ENCODE data around the gene MEGF6.

Gene MEGF6

DNA sequence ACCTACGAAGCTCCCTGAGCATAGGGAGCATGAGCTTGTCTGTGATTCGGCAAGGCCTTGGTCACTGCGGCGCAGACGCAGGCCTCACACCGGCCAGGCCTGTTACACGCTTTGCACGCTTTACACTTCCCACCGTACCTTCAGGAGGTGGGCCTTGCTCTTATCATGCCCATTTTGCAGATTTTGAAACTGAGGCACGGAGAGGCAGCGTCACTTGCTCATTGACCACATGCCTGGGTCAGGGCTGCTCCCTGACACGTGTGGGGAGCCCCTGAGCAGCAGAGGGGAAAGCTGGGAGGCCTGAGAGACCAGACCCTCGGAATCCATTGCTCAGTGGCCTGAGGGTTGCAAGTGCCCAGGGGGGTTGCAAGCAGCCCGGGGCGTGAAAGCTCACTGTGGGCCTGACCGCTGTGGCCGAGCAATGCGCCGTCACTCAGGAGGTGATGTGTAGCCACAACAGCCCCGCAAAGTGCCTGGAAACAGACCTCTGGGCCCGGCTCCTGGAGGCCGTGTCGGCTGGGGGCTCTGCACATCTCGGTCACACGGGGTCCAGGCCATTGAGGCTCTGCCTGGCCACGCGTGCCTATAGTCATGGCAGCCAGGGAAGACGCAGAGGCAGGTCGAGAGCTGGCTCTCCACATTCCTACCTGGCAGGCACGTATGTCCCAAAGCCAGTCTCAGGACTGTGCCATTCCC is 149.9 kb downstream of the MEGF6 start:
- no peak for TF ChIP-seq CTCF (IDR thresholded peaks at IDR 0.05; ENCODE audit: low read depth, low read length)
- H3K4me3 ChIP-seq (replicated peaks in 1 of 2; ENCODE audit: low read depth in 2 of 2, low read length in 2 of 2) = no peak overlapping the region

GRCh38 chr1:3460672-3461131 is 150.6 kb downstream of the MEGF6 start:
- DNase-seq (ENCODE audit: low read depth in 2 of 2) = peak; percentile 12 to 42
- TF ChIP-seq CTCF (IDR thresholded peaks at IDR 0.05; ENCODE audit: low read depth, low read length) = no peak
- H3K4me3 ChIP-seq (replicated peaks in 1 of 2; ENCODE audit: low read depth in 2 of 2, low read length in 2 of 2) = no peak overlapping the region

More for the DNA sequence above, 149.9 kb downstream of the MEGF6 start:
- no peak for DNase-seq (ENCODE audit: low read depth in 2 of 2)

DNA sequence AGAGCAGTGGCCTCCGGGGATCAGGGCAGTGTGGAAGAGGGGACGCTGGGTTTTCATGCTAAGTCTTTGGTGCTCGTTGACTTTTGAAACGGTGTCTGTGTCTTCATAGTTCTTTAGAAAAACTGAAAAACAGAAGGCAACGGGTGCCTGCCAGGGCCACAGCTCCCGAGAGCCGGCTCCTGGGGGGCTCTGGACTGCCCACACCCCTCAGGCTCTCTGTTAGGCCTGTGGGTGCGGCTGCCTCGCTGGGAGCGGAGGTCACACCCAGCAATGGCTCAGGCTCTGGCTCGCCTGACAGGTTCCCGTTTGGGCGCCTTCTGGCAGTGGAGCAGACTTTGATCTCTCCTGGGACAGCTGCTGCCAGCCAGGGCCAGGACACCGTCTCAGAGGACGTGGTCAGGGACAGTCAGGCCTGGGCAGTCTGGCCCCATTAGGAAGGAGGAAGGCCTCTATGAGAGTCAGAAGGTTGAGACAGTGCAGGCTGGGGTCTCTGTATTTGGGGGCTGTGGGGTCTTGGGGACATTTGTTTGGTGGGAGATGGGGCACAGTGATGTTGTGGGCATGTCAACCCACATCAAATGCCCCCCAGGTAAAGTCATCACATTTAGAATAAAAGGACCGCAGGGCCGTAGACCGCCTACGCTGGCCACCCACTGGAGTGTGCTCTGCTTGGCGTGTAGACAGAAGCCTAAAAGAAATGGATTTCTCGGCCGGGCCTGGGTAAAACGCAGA is 151.2 kb downstream of the MEGF6 start:
- DNase-seq (ENCODE audit: low read depth in 2 of 2) = no peak
- H3K4me3 ChIP-seq (replicated peaks in 1 of 2; ENCODE audit: low read depth in 2 of 2, low read length in 2 of 2) = no peak overlapping the region
- TF ChIP-seq CTCF (IDR thresholded peaks at IDR 0.05; ENCODE audit: low read depth, low read length) = no peak

DNA sequence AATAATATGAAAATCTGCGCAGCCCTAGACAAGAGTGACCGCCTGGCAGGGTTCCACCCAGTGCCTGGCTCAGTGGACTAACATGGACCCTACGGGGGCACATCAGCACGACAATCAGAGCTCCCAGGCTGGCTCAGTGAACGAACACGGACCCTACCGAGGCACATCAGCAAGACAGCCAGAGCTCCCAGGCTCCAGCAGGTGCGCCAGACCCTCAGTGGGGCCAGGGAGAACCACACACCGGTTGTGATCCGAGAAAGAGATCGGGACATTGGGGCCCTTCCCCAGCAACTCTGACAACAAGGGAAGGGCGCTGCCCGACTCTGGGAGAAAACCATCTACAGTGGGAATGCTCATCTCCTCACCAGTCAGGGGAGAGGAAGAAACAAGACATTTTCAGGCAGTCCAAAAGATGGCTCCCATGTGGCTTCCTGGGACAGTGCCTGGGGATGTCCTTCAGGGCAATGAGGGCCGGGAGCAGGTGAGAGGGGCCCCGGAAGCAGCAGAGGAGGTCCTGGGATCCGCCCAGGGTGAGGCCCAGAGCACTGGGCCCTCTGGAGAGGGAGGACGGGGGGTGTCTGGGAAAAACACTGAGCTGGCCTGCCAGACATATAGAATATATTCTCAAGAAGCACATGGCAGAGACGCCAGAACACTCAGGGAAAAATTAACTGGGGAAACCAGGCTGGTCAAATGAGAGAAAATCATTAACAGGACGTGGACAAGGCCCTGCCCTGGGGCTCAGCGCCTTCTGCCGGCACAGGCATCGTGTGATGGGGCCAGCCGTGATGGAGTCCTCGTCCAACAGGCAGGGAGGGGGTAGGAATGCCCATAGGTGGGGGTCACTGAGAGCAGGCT is 152.0 kb downstream of the MEGF6 start:
- TF ChIP-seq CTCF (IDR thresholded peaks at IDR 0.05; ENCODE audit: low read depth, low read length) = no peak
- no peak for DNase-seq (ENCODE audit: low read depth in 2 of 2)
- no peak overlapping the region for H3K4me3 ChIP-seq (replicated peaks in 1 of 2; ENCODE audit: low read depth in 2 of 2, low read length in 2 of 2)

DNA sequence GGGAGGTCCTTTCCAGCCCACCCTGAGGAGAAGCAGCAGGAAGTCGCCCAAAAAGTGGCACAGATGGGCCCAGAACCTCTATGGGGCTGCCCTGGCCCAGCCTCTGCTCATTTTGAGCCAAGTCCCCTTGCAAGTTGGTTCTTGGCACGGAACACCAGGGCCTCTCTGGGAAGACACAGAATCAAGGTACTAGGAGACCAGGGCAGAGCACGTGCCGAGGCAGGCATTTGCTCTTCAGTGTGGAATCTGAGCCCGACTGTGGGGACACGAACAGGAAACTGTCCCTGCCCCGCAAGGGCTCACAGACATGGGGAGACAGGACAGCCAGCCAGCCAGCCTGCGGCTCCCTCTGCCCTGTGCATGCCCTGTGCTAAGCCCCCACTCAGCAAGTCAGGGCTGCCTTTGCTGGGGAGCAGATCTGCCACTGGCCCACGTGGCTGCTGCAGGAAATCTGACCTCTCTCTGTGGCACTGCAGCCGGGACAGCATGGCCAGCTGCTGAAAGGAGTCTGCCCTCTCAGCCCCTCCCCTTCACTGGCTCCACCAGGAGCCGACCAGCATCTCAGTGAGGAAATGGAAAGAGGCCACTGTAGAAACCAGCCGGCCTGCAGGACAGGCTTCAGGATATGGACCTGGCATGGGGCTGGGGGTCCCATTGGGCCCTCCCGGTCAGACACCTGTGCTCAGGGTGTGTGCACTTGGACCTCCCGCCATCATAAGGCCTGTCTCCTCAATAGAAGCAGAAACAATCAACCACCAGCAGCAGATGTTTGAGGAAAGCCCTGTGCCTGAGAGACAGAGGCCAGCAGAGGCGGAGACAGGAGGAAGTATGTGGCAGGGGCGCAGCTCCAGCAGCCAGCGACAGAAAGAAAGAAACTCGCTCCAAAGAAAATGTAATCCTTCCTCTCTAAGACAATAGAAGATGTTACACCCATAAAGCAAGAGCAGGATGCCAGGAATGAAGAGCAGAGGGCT is 153.1 kb downstream of the MEGF6 start:
- H3K4me3 ChIP-seq (replicated peaks in 1 of 2; ENCODE audit: low read depth in 2 of 2, low read length in 2 of 2) = no peak overlapping the region
- TF ChIP-seq CTCF (IDR thresholded peaks at IDR 0.05; ENCODE audit: low read depth, low read length) = no peak
- DNase-seq (ENCODE audit: low read depth in 2 of 2) = no peak
